Measurements from ENCODE around the gene UTF1.

The UTF1 gene

GRCh38 chr10:133196936-133197758, 32.9 kb upstream of the UTF1 start:
- DNase-seq: no peak

GRCh38 chr10:133197786-133198185, 32.2 kb upstream of the UTF1 start:
- no peak for DNase-seq

- DNase-seq: no peak
Observed at GRCh38 chr10:133198206-133198605, 31.8 kb upstream of the UTF1 start.

GRCh38 chr10:133198621-133199487, 31.2 kb upstream of the UTF1 start:
- DNase-seq: no peak

GRCh38 chr10:133199488-133199885, 30.5 kb upstream of the UTF1 start:
- no peak for DNase-seq

GRCh38 chr10:133199992-133200611, 29.9 kb upstream of the UTF1 start:
- DNase-seq: no peak

GRCh38 chr10:133200621-133201031, 29.4 kb upstream of the UTF1 start:
- DNase-seq: no peak

- no peak for DNase-seq
Observed at GRCh38 chr10:133201151-133201947, 28.7 kb upstream of the UTF1 start.

GRCh38 chr10:133201948-133202725, 27.9 kb upstream of the UTF1 start:
- no peak for DNase-seq

GRCh38 chr10:133202778-133203651, 27.0 kb upstream of the UTF1 start:
- no peak for DNase-seq

- no peak for DNase-seq
Observed at GRCh38 chr10:133203652-133204195, 26.3 kb upstream of the UTF1 start.

GRCh38 chr10:133204226-133205015, 25.6 kb upstream of the UTF1 start:
- no peak for DNase-seq

- no peak for DNase-seq
Observed at GRCh38 chr10:133205146-133205545, 24.9 kb upstream of the UTF1 start.

GRCh38 chr10:133206356-133207040, 23.5 kb upstream of the UTF1 start:
- no peak for DNase-seq

GRCh38 chr10:133207041-133207600, 22.9 kb upstream of the UTF1 start:
- DNase-seq: no peak

GRCh38 chr10:133207627-133208026, 22.4 kb upstream of the UTF1 start:
- no peak for DNase-seq

- no peak for DNase-seq
Observed at GRCh38 chr10:133208466-133208865, 21.6 kb upstream of the UTF1 start.

- no peak for DNase-seq
Observed at GRCh38 chr10:133209117-133209516, 20.9 kb upstream of the UTF1 start.

GRCh38 chr10:133209641-133210040, 20.4 kb upstream of the UTF1 start:
- no peak for DNase-seq
